Activated CD4-positive, alpha-beta T cell treated with anti-CD3 and anti-CD28 coated beads for 1 hour (primary cell): Measurements from ENCODE around the gene ALPK3.

ENCODE experiments used
- DNase-seq: peaks from one replicate; pipeline ENCODE4 v3.0.0-alpha.2; 2020

ALPK3 gene

DNA sequence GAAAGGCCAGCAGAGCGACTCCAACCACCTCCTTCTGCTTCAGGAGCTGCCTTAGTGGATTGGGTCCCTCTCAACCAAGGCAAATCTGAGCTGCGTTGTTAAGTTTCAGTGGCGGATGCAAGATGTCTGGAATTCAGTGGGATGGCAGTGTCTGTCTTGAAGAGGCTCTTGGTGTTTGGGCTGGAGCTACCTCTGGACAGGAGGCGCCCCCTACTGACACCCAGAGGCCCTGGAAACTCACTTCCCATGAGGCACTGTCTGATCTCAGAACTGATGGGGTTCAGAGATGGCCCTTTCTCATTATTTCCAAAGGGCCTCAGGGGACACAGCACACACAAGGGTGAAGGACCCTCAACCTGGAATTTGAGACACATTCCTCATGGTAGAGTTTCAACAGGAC is 61.3 kb downstream of the ALPK3 start:
- peak; percentile 43 for DNase-seq

DNA sequence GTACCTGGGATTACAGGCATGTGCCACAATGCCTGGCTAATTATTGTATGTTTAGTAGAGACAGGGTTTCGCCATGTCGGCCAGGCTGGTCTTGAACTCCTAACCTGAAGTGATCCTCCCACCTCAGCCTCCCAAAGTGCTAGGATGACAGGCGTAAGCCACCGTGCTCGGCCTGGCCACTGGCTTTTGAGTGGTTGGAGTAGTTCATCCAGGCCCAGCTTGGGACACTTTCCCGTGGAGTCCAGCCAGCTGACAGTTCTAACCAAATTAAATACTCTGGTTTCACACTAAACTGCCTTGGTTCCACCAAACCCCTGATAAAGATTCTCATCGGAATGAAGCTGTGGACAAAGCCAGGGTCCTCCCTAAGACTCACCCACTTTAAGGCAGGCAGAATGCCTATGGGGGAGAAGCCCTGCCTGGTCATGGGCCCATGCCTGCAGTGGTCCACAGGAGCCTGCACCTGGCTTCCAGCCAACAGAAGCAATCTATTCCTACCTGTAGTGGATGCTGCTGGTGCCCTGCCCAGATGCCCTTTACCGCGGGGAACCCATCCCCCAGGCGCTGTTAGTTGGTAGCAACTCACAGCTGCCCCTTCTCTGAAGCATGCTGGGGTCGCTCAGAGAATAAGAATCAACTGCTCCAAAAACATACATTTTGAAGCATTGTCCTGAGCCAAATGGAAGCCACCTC is 62.1 kb downstream of the ALPK3 start:
- no peak for DNase-seq

DNA sequence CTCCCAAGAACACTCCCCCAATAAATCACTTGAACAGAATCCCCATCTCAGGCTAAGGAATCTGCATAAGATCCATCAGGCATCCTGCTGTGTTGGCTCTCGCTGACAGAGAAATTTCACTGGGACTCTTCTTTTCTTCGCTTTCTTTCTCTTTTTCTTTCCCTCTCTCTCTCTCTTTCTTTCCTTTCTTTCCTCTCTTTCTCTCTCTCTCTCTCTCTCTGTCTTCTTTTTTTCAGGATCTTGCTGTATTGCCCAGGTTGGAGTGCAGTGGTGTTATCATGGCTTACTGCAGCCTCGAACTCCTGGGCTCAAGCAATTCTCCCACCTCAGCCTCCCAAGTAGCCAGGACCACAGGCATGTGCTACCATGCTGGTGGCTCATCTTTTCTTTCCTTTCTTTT is 62.9 kb downstream of the ALPK3 start:
- no peak for DNase-seq

DNA sequence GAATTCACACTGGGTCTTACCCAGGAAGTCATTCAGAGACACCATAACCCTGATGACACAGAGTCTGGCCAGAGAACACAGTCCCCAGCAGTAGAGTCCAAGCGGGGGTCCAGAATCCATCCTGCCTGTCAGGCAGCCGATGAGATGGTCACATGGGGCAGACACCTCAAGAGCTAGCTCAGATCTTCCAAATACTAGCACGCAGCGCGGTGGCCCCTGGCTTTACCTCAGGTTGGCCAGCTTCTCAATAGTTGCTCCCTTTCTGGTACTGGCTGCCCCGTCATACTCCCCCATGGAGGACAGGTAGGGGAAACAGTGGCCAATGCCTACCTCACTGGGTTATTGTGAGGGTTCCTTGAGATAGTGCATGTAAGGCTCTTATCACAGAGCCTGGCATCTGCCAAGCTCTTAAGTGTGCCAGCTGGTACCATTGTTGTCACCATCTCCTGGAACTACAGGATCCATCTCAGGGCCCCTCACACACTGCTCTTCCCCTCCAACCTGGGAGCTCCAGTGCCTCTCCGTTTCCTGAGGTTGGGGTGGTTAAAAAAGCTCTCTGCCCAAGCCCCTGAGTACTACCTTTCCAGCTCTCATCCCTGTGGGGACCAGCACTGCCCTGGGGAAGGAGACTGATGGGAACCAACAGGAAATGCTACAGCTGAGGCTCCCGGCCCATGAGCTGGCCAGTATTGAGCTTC is 63.8 kb downstream of the ALPK3 start:
- no peak for DNase-seq

DNA sequence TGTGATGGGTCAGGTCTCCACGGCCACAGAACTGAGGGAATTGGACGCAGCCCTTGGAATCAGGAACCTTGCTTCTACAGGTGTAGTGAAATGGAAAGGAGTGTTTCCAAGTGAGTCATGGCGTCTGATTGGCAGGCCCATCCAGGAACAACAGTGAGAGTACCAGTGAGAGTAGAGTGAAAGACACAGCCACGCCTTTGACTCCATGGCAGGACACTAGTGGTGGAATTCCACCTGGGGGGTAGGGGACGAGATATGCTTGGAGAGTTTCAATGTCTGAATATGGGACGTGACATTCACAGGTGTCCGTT is 64.3 kb downstream of the ALPK3 start:
- no peak for DNase-seq

DNA sequence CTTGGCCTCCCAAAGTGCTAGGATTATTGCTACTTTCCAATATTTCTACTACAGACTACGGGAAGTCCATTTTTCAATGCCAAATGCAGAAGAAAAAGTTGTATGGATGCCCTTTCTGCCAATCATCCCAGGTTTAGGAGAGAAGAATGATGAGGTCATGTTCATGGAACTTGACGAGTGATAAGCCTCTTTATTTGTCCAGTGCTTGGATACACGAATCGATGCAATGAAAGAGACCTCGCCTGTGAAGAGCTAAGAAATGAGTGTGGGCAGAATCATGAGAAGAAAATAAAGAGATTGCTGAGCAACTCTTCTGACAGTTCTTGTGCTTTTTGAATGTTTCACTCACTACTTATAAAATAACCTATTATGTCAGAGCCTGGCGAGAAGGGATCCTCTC is 66.3 kb downstream of the ALPK3 start:
- no peak for DNase-seq

DNA sequence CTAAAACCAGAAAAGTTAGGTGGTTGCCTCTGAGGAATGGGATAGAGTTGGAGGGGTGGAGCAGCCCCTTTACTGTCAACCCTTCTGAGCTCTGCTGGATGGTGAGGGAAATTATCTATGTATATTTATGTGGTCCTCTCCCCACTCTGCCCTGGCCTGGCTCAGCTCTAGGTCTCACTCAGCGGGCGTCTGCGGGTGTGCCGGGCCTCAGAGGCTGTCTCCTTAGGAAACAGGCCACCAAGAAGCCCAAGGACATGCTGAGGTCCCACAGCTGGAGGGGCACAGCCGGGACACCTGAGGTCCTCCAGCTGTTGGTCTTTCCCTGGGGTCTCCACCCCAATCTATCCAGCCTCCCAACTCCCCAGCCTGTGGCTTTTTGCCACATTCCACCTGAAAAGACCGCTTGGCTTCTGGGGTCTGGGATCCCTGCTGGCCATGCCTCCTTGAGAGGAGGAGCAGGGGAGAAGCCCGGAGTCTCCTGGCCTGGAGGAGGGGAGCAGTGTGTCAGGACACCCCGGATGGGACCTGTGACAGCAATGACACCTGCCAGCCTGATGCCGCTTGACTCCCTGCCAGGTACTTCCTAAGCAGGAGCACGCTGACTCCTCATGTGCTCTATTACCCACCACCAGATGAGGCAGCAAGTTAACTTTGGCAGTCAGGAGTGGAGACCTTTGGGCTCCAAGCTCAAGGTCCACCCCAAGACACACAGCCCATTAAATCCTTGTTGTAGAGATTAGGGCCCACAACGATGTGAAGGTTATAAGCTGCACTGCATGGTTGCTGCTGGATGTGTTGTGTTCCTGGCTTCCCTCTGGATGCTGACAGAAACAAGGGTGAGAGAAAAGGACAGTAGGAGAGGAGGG is 67.0 kb downstream of the ALPK3 start, which contains the start of gene SLC28A1:
TSS of gene SLC28A1 (plus strand) at position 747 of the 866 bp plus-strand sequence. CDS start 3,099 bp downstream, outside the sequence.
- DNase-seq: no peak

DNA sequence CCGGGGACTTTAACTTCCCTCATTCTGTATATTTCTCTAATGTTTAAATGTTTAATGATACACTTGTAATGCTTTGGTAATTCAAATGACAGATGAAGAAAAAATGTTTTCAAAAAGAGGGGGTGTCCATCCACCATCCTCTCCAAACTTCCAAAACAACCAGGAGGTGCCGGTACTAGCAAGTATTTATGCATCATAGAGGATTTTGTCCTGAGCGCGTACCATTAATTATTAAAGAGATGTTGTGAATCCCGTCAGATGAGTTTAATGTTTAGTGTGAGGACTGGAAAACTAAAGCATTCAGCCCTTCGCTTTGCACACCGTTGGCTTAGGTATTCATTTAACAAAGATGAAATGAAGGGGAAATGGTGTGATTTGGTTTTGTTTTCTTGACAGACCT is 68.6 kb downstream of the ALPK3 start:
- DNase-seq: no peak

DNA sequence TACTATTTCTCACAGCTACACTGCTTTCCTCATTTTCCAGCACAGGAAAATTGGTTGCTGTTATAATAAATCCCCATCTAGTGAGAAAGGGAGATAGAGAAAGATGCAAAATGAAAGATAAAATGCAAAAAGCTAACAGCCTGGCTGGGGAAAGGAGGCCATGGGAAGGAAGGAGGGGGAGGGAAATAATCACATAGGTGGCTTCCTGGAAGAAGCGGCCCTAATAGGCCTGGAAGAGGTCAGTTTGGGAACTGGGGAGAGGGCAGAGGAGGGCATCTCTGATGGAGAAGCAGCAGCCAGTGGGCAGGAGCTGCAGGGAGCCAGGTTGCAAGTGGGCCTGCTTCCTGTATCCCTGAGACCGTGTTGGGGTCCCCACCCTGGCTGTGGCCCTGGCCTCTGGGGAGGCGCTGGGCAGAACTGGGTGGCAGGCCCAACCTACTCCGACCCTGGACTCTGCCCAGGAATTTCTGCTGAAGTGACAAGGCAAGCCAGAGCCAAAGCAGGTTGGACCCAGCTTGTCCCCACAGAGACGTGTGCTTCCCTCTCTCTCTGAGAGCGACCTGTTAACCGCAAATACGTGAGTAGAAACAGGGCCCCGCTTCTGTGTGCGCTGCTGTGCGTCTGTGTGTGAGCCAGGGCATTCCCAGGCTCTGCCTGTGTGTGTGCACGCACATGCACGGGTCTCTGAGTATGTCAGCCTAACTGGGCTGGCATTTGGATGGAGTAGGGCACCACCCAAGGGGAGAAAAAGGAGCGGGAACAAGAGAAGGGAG is 69.2 kb downstream of the ALPK3 start:
- DNase-seq: no peak

DNA sequence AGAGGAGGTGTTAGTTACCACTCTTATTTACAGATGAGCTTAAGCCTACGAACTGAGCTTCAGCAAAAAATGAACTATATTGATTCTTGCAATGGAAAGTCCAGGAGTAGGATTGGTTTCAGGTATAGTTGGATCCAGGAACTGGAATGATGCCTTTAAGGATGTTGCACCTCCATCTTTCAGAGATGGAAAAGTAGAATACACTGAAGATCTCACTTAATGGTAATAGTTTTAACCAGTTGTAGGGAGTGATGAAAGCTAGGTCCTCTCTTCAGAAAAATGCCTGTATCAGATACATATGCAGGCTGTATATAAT is 69.8 kb downstream of the ALPK3 start:
- no peak for DNase-seq

DNA sequence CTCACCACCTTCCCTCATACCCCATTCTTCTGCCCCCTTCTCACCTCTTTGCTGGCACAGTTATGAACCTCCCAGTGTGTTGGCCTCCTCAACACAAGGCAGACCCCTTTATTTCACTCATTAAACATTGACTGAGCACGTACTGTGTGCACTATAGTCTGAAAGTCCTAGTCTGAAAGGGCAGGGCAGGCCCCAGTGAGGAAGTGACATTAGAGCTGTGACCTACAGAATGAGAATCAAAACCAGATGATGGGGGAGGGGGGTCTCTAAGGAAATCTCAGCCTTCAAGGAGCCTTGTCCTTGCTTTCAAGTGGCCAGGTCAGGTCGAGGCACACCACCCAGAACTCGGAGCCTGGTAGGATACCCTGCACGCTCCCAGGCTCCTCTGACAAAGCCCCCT is 70.8 kb downstream of the ALPK3 start:
- DNase-seq: no peak

DNA sequence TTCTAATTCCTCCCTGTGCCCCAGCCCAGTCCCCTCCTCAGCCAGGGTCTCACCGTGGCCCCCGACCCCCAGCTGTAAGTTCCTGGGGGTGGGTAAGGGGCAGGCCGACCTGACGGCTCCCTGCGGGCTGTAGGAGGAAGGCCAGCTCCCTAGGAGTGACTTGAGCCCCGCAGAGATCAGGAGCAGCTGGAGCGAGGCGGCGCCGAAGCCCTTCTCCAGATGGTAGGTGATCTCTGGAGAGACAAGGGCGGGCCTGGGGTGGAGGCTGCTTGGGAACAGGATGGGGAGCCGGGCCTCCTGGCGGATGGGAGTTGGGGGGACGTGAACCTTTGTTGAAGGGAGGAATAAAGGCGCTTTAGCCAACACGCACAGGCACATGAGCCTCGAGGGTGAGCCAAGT is 71.5 kb downstream of the ALPK3 start:
- DNase-seq: no peak

DNA sequence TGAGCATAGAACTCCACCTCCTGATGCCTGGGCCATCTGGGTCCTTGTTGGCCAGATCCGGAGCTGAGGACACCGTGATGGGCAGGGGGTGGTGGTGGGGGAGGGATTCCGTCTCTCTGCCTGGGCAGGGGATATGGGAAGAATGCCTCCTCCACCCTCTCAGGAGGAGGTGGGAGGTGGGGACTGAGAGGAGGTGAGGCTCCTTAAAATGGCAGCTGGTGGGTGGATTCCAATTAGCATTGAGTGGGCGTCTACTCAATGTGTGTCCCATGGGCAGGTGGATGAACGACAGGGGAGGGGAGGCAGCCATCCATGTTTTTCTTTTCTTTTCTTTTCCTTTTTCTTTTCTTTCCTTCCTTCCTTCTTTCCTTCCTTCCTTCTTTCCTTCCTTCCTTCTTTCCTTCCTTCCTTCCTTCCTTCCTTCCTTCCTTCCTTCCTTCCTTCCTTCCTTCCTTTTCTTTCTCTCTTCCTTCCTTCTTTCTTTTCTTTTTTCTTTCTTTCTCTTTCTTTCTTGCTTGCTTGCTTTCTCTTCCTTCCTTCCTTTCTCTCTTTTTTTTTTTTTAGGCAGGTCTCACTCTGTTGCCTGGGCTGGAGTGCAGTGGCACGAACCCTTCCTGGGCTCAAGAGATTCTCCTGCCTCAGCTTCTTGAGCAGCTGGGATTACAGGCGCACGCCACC is 72.3 kb downstream of the ALPK3 start:
- DNase-seq: no peak

DNA sequence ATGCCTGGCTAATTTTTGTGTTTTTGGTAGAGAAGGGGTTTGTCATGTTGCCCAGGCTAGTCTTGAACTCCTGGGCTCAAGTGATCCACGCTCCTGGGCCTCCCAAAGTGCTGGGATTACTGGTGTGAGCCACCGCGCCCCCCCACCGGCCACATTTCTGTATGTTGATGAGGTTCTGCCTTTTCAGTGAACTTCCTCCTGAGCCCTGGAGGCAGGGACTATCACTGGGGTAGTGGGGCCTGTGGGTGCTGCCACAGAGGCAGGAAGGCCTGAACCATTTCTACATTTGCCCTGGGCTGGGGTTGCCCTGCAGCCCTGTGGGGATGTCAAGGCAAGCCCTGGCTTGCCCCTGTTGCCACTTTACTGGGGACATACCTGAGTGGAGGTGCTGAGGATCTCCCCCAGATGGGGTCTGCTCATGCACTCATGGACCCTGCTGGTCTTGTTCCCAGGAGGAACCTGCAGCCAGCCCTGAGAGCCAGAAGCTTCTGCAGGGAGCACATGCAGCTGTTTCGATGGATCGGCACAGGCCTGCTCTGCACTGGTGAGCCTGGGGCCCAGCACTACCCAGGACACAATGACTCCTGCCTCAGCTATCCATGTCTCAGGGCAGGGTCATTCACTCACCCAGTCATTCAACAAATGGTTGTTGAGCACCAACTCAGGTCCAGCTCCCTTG is 73.0 kb downstream of the ALPK3 start:
- DNase-seq: no peak

DNA sequence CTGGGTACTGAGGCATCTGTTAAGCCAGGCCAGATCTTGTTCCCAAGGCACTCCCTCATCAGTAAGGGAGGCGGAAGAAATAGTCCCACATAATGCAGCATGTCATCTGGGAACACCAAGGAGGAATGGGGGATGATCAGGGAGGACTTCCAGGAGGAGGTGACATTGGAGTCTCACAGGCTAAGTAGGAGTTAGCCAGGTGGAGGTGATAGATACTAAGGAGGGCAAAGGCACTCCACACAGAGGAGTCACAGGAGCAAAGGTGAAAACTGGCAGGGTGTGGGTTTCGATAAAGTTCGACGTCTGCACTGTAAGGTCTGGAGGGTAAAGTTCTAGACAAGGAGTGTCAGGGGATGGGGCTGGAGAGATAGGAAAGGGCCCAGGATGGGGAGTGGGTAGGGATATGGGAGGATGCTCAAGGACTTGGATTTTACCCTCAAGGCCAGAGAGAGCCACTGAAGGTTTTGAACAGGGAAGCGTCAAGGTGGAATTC is 73.6 kb downstream of the ALPK3 start:
- DNase-seq: no peak

DNA sequence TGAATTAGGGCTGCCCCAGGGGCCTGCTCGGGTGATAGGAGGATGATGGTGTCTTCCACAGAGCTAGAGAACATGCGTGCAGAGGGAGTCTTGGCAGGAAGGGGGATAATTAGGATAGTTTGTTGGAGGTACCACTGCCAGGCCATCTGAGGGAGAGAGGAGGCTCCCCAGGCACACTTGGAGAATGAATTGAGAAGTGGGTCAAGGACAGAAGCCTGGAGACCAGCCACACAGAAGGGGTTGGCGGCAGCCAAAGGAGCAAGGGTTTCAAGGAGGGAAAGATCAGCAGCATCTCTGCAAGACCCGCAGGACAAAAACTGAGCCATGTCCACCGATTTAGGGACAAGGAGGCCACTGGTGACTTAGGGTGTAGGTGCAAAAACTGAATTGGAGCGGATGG is 74.2 kb downstream of the ALPK3 start:
- DNase-seq: no peak

DNA sequence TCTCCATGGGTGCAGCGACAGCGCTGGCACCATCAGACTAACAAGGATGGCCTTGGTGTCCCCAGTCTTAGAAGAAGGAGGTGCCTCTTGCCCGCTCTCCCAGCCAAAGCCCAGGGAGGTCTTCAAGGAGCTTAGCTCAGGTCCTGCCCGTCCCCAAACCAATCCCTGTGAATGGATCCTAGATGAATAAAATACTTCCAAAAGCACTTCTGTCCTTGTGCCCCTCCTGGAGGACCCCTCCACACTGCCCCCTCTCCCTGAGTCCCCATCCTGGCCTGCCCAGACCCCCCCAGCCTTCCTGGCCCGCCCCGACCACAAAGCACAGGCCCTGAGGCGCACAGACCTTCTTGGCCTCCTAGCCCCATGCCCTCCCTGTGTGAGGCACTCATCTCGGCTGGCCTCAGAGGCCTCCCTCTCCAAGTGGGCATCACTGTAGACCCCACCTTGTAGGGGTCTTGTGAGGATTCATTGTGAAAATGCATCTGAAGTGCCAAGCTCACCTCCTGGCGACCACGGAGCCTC is 75.7 kb downstream of the ALPK3 start:
- DNase-seq: no peak

DNA sequence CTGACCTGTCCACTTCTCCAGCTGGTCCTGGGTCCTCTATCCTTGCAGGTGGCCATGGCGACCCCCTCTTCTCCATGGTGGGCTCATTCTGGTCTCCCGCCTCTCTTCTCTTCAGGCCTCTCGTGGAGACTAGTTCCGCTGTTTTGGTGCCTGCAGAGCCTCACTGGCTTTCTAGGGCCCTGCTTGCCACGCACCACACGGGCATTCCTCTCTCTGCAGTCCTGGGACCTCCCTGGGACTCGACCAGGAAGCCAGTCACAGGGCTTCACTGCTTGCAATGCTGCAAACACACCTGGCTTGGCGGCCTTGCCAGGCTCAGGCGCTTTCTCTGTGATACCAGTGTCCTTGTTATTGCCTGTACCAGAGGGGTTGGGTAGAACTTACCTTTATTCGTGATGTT is 76.5 kb downstream of the ALPK3 start:
- DNase-seq: no peak

DNA sequence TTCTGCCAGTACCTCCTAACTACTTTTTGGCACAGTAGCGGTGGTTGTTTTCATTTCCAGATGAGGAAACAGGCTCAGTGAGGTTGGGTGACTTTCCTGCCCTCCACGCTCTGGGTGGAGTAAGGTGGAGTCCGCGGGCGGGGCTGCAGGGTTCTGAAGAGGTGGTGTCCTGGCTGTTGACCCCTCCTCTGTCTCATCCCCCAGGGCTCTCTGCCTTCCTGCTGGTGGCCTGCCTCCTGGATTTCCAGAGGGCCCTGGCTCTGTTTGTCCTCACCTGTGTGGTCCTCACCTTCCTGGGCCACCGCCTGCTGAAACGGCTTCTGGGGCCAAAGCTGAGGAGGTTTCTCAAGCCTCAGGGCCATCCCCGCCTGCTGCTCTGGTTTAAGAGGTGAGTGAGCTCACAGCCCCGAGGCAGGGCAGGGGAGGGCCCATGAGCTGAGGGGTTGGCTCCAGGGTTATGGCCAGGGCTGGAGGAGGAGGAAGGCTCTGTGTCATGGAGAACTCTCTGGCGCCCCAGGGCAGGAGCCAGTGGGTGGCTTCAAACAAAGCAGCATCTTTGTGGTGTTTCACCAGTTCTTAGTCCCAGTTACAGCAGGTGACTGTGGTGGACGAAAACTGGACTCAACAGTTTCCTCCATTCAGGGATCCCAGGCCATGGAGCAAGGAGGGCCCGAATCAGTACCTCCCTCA is 77.7 kb downstream of the ALPK3 start:
- no peak for DNase-seq

DNA sequence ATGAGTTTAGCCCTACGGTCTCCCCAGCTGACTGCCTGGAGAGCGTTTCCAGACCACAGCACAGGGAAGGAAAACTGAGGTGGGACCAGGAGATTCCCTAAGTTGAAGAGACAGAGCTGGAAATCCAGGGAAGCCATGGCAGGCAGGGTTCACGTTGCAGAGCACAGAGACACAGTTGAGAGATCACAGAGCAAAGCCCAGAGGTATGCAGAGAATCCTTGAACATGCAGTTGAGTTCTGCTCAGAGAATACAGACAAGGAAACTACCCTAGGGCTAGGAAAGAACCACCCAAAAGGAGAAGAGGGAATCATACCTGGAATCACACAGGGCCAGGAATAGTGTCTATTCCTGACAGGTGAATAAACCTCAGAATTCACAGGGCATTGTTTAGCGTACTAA is 81.6 kb downstream of the ALPK3 start:
- DNase-seq: no peak

DNA sequence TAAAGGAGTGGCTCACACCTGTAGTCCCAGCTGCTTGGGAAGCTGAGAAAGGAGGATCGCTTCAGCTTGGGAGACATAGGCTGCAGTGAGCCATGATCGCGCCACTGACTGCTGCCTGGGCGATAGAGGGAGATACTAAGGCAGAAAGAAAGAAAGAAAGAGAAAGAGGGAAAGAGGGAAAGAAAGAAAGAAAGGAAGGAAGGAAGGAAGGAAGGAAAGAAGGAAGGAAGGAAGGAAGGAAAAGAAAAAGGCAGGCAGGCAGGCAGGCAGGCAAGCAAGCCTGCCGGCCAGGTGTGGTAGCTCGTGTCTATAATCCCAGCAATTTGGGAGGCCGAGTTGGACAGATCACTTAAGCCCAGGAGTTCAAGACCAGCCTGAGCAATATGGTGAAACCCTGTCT is 82.6 kb downstream of the ALPK3 start:
- DNase-seq: no peak
